ENCODE measurements around the gene ZNF507. TPM values are rescaled to one million over a fixed set of nuclear protein-coding genes. Genes with fewer than 3 reads are reported as not detected.

ZNF507 gene
- total RNA-seq, 1 donor from 2014 or later, result 22.4 TPM

DNA sequence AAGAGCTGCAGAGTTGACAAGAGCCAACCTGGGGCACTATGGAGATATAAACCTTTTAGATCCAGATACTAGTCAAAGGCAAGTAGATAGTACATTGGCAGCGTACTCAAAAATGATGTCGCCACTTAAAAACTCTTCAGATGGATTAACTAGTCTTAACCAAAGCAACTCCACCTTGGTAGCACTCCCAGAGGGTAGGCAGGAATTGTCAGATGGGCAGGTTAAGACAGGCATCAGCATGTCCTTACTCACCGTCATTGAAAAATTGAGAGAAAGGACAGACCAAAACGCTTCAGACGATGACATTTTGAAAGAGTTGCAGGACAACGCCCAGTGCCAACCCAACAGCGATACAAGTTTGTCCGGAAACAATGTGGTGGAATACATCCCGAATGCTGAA is 8.9 kb downstream of the ZNF507 start:
- H4K20me1 ChIP-seq (ENCODE audit: low read depth), result peaks cover 6% of the 10 kb centered on the region
- Mint-ChIP-seq H3K27ac (no peak overlapping the region), H3K9me3 (no peaks in the 10 kb centered on the region), H3K36me3 (peaks cover 35% of the 10 kb centered on the region), H3K4me3 (no peak overlapping the region), H3K27me3 (ENCODE audit: insufficient read depth, low read depth) (no peaks in the 10 kb centered on the region), H3K4me1 (no peaks in the 10 kb centered on the region)
- no peak overlapping the region for H3K4me2 ChIP-seq
- no peak overlapping the region for H3K9ac ChIP-seq
- no peaks in the 10 kb centered on the region for H3K27me3 ChIP-seq
- no peak for DNase-seq (ENCODE audit: low spot score)
- no peaks in the 10 kb centered on the region for H3K4me1 ChIP-seq
- H2AFZ ChIP-seq (replicated peaks), result no peak overlapping the region
- H3F3A ChIP-seq (ENCODE audit: low read depth), result no peaks in the 10 kb centered on the region
- TF ChIP-seq EZH2 (IDR thresholded peaks at IDR 0.05), result no peak
- TF ChIP-seq, protein P1, sequence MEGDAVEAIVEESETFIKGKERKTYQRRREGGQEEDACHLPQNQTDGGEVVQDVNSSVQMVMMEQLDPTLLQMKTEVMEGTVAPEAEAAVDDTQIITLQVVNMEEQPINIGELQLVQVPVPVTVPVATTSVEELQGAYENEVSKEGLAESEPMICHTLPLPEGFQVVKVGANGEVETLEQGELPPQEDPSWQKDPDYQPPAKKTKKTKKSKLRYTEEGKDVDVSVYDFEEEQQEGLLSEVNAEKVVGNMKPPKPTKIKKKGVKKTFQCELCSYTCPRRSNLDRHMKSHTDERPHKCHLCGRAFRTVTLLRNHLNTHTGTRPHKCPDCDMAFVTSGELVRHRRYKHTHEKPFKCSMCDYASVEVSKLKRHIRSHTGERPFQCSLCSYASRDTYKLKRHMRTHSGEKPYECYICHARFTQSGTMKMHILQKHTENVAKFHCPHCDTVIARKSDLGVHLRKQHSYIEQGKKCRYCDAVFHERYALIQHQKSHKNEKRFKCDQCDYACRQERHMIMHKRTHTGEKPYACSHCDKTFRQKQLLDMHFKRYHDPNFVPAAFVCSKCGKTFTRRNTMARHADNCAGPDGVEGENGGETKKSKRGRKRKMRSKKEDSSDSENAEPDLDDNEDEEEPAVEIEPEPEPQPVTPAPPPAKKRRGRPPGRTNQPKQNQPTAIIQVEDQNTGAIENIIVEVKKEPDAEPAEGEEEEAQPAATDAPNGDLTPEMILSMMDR (IDR thresholded peaks at IDR 0.05), result no peak
- TF ChIP-seq EZH2phosphoT487 (IDR thresholded peaks at IDR 0.05), result no peak
- H3K27ac ChIP-seq, result no peak overlapping the region
- no peaks in the 10 kb centered on the region for H3K9me3 ChIP-seq (ENCODE audit: low read depth)
- H3K4me3 ChIP-seq, result no peak overlapping the region
- peaks cover 40% of the 10 kb centered on the region for H3K79me2 ChIP-seq (ENCODE audit: low read depth)
- peaks cover 11% of the 10 kb centered on the region for H3K36me3 ChIP-seq

DNA sequence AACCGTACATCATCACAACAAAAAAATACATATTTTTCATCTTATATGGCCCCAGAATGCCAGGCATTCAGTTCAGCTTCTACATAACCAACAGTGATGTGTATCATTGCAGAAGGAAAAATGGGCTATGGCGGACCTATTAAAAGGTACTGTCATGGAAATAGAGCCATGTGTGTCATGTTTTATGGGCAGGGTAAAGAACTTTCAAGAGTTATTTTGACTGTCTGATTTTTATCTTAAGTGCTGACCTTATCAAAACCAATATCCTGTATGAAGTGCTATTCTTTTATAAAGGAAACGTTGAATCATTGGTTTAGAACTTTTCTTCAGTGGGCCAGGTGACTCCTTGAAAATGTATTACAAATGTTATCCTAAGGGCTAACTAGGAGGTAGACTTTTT is 9.9 kb downstream of the ZNF507 start:
- Histone ChIP-seq H3K27ac (no peak overlapping the region), H3F3A (ENCODE audit: low read depth) (no peaks in the 10 kb centered on the region), H3K27me3 (no peaks in the 10 kb centered on the region), H4K20me1 (ENCODE audit: low read depth) (peaks cover 6% of the 10 kb centered on the region), H3K9ac (no peak overlapping the region), H3K36me3 (peaks cover 20% of the 10 kb centered on the region), H2AFZ (replicated peaks) (no peak overlapping the region), H3K9me3 (ENCODE audit: low read depth) (no peaks in the 10 kb centered on the region), H3K4me2 (no peak overlapping the region), H3K4me3 (no peak overlapping the region), H3K4me1 (no peaks in the 10 kb centered on the region), H3K79me2 (ENCODE audit: low read depth) (peaks cover 30% of the 10 kb centered on the region)
- H3K27ac Mint-ChIP-seq, result no peak overlapping the region
- peaks cover 36% of the 10 kb centered on the region for H3K36me3 Mint-ChIP-seq
- TF ChIP-seq EZH2 (IDR thresholded peaks at IDR 0.05), result no peak
- TF ChIP-seq, protein P1 (IDR thresholded peaks at IDR 0.05), result no peak
- no peak for TF ChIP-seq EZH2phosphoT487 (IDR thresholded peaks at IDR 0.05)
- no peak overlapping the region for H3K4me3 Mint-ChIP-seq
- no peaks in the 10 kb centered on the region for H3K27me3 Mint-ChIP-seq (ENCODE audit: insufficient read depth, low read depth)
- no peaks in the 10 kb centered on the region for H3K4me1 Mint-ChIP-seq
- no peak for DNase-seq (ENCODE audit: low spot score)
- no peaks in the 10 kb centered on the region for H3K9me3 Mint-ChIP-seq

- Histone ChIP-seq H3K9ac (no peak overlapping the region), H4K20me1 (ENCODE audit: low read depth) (peaks cover 6% of the 10 kb centered on the region), H3K36me3 (peaks cover 21% of the 10 kb centered on the region), H2AFZ (replicated peaks) (no peak overlapping the region), H3K4me1 (no peaks in the 10 kb centered on the region), H3K27me3 (no peaks in the 10 kb centered on the region), H3K27ac (no peak overlapping the region), H3K4me3 (no peak overlapping the region), H3F3A (ENCODE audit: low read depth) (no peaks in the 10 kb centered on the region), H3K79me2 (ENCODE audit: low read depth) (peaks cover 12% of the 10 kb centered on the region), H3K9me3 (ENCODE audit: low read depth) (no peaks in the 10 kb centered on the region), H3K4me2 (no peak overlapping the region)
- TF ChIP-seq, protein P1 (IDR thresholded peaks at IDR 0.05), result peak; percentile 26
- no peak for TF ChIP-seq EZH2 (IDR thresholded peaks at IDR 0.05)
- TF ChIP-seq EZH2phosphoT487 (IDR thresholded peaks at IDR 0.05), result no peak
- Mint-ChIP-seq H3K4me1 (no peaks in the 10 kb centered on the region), H3K36me3 (peaks cover 33% of the 10 kb centered on the region), H3K4me3 (no peak overlapping the region), H3K27ac (no peak overlapping the region), H3K9me3 (no peaks in the 10 kb centered on the region), H3K27me3 (ENCODE audit: insufficient read depth, low read depth) (no peaks in the 10 kb centered on the region)
- DNase-seq (ENCODE audit: low spot score), result no peak
Measured at GRCh38 chr19:32357720-32358119, 12.3 kb downstream of the ZNF507 start.
